Smooth muscle cell of the brain vasculature (primary cell): ENCODE data around the gene GSE1.

Experiments used
- DNase-seq: peaks from one replicate; pipeline ENCODE4 v3.0.0-alpha.2; 2012; ENCODE audit warnings: low read depth, low spot score

GSE1 gene

DNA sequence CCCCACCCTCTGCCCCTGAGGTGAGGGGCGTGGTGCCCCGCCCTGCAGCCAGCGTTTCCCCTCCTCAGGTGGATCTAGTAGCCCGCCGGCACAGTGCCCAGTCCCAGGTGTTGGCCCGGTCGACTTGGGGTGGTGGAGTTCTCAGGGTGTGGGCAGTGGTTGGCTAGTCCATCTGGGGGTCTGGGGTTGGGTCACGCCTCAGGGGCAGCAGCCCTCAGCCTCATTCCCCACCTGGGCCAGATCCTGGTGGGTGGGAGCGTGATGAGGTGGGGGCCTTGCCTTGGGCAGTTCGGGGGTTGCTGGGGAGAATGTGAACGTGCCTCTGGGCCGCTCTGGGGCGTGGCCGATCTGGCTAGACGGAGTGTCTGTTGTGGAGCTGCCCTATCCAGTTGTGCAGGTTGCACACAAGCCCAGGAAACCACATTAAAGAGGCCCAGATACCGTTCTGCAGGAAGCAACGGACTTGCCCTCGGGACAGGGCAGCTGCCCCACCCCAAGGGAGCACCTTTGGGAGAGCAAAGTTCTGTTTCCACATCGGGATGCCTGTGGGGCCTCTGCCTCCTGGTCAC, 32.0 kb downstream of the GSE1 start:
- no peak for DNase-seq

DNA sequence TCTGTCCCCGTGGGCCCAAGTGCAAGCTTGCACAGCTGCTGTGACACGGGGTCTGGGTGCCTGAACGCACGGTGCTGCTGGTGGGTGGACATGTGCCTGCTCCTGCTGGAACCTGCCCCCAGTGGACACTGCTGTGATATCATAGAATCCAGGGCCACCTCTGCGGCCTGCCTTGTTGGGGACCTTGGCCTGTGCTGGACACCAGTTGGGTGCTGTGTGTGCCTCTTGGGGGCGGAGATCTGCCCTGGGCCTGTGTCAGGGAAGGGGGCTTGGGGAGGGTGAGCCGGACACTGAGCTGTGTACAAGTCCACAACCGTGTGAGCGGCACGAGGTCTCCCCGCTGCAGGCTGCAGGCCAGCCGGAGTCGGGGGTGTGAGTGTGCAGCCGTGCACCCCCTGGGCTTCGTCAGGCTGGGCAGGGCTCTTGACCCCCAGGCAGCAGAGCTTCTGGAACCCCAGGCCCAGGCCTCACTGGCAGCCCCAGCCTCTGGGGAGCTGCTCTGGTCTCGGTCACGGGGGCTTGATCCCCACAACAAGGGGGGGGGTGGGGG, 33.3 kb downstream of the GSE1 start:
- DNase-seq, result no peak

DNA sequence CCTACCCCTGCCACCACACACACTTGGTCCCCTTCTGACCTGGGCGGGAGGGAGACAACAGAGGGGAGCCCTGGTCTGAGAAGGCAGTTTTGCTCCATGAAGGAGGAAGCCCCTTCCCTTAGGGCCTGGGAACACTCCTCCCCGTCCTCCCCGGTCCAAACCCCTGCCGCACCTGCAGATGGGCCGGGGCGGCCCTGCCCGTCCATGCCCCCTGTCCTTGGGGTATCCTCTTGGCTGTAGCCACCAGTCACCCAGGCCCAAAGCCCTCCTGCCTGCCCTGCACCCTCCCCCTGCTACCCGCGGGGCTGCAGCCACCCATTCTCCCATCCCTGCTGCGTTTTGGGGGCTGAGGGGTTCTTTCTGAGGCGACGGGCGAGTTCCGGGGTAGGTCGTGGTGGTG, 33.9 kb downstream of the GSE1 start:
- DNase-seq, result no peak

DNA sequence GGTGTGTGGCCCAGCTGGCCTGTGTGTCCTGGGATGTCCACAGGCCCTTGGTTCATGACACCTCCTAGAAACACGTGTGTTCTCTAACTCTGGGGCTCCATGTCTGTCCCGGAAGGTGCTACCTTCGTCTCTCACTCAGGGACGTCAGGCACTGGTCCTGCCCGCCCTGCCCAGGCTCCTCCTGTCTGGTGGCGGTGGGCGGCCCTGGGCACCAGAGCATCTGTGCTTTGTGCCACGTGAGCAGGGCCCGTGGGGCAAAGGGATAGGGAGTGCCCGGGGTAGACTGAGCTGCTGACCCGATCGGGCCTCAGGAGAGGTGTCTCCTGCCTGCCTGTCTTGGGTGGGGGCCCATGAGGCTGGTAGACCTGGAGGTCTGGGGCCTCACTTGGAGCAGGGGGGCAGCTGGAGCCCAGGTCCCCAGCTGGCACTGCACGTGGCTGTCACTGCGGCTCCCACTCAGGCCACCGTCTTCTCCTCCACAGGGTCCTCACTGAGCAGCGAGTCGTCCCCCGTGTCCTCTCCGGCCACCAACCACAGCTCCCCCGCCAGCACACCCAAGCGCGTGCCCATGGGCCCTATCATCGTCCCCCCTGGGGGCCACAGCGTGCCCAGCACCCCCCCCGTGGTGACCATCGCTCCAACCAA, 35.1 kb downstream of the GSE1 start:
- no peak for DNase-seq

DNA sequence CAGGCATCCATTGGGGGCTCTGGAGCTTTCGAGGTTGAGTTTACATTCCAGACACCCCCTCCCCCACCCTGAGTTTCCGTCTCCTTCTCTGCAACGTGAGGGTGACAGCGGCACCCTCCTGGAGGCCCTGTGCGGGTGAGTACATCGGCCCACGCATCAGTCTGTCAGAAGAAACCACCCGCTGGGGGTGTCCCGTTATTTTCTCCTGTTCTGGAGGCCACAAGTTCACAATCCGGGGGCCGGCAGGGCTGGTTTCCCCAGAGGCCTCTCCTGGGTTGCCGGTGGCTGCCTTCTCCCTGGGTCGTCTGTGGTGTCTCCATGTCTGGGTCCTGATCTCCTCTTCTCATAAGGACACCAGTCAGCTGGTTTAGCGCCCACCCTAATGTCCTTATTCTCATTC, 35.7 kb downstream of the GSE1 start:
- no peak for DNase-seq

GRCh38 chr16:85649411-85650134, 36.5 kb downstream of the GSE1 start:
- DNase-seq, result no peak

DNA sequence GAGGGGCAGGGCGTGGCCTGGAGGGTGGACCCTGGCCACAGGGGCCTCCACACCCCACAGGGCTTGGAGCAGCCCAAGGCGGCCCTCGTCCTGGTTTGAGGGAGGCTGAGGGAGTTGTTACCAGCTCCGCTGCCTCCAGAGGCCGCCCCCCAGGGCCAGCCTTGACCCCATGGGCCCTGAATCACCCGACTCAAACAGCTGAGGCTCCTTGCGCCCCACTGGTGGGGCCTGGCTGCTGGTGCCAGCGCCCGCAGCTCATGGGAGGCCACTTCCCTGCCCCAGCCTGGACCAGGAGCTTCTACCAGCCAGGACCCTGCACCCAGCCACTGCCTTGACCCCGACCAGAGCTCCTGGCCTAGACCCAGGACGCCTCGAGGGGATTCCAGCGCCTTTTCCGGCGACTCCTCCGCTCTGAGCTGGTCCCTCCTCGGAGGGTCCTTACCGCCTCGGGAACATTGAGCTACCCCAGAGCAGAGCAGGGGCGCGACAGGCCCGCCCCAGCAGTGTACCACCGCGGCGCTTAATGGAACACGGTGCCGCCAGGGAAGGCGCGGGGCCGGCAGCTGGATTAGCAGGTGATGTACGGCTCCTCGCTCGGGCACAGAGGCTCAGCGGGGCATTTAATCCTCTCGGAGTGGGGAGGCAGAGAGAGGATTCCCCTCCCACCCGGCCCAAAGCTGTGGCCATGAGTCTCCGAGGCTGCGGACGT, 37.2 kb downstream of the GSE1 start:
- no peak for DNase-seq

DNA sequence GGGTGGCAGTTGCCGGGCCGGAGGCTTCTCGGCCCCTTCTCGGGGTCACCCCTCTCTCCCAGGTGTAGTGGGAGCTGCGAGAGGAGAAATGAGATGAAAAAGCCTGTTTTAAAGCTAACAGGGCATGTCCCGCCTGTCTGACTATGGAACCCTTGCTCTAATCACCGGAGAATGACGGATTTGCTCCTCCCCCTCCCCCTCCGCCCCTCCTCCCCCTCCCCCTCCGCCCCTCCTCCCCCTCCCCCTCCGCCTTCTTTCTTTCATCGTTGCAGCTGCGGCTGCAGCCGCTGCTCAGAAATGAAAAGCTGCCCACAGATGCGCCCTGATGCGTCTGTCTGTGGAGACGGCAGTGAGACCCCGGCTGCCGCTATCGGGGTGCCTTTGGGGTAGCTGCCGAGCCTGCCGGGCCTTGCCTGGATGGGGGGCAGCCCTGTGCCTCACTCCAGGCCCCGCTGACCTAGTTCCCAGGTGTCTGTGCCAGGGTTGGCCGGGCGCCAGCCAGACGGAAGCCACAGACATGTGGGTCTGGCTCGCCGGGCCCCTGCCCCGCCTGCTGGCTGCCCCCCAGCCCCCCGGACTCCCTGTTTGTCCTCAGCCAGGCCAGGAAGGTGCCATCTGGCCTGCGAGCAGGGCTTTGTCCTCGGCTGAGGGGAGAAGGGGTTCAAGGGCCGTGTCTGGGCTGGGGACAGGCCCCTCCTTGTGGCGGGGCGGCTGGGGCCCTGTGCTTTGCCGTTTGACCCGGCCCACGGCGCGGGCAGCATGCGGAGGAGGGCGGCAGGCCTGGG, 37.9 kb downstream of the GSE1 start:
- no peak for DNase-seq

DNA sequence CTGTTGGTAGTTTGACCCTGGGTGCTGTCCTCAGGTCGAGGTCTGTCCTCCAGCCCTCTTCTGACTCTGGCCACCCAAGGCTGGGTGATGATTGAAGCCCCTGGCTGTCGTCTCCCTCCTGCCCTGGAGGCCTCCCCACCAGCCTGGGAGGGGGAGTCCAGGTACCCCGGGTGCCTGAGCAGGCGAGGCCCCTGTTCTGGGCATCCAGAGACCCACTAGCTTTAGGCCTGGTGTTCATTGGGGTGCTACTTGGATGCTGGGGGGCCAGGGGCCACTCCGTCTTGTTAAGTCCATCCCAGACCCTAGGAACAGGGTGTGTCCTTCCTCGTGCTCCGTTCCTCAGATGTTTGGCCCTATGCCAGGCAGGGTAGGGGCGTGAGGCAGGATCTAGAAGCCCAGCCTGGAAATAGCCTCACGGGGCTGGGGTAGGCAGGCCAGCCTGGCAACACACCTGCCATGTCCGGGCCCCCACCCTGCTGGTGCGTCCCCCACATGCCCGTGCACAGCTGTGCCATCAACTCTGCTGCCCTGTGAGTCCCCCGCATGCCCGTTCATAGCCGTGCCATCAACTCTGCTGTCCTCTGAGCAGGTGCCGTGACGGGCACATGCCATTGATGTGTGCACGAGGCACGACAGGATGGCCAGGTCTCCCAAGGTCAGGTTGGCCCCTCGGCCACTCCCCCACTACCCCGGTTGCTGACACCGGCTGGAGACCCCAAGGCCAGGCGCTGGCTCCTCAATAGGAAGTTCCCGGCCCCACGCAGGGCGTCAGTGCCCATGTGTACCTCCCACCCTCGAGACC, 38.7 kb downstream of the GSE1 start:
- DNase-seq, result no peak

- DNase-seq, result no peak
These were observed 39.5 kb downstream of the GSE1 start for GRCh38 chr16:85652431-85653221.

DNA sequence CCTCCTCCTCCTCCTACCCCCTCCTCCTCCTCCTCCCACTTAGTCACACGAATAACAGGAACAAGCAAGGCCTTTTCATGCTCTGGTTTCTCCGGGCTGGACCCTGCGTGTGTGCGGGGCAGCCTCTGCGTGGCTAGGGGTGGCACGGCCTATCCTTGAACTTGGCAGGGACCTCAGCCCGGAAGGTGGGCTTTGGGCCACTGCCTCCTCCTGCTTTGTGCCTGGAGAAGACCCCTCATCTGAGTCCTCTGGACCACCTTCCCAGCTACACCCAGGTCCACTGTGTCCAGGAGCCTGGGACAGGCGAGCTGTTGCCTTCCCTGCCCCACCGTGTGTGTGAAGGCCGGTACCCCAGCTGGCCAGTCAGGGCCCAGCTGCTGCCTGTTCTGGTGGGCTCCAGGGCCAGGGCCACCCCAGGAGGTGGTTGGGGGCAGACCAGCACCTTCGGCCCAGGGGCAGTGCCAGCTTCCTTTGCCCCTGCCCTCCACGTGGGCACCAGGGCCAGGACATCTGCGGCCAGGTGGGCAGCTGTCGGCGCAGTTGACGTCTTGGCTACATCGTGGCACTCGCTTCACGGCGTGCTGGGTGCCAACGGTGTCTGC, 40.3 kb downstream of the GSE1 start:
- no peak for DNase-seq

GRCh38 chr16:85654251-85655095, 41.4 kb downstream of the GSE1 start:
- DNase-seq, result no peak

- no peak for DNase-seq
These were observed 42.4 kb downstream of the GSE1 start for GRCh38 chr16:85655216-85656129.

DNA sequence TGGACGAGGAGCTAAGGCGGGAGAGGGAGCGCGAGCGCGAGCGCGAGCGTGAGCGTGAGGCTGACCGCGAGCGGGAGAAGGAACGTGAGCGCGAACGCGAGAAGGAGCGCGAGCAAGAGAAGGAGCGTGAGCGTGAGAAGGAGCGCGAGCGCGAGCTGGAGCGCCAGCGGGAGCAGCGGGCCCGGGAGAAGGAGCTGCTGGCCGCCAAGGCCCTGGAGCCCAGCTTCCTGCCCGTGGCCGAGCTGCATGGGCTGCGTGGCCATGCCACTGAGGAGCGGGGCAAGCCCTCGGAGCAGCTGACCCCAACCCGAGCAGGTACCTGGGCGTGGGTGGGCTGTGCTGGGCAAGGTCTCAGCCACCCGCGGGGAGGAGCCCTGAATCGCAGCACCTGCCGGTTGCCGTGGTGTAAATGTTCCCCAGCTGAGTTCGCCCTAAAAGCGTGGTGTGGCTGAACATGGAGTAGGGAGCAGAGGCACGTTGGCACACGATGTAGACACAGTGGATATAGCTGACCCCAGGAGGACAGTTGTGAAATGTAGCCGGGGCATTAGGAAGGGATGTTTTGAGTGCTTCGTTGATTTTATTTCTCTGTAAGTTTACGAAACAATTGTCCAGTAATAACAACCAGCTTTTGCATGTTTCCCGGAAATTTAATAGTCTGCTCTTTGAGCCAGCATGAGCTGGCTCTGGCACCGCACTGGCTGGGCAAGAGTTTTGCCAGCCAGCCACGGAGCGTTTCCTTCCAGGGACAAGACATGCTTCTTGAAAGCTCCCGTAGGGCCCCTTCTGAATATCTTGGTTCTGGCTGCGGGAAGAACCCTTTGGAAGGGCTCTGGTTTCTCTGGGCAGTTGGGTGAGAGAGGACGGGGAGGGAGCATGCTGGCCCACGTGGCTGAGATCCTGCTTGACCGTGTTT, 43.5 kb downstream of the GSE1 start:
- DNase-seq, result no peak

- DNase-seq, result no peak
These were observed 44.1 kb downstream of the GSE1 start for GRCh38 chr16:85657267-85657650.

- DNase-seq, result no peak
These were observed 44.9 kb downstream of the GSE1 start for GRCh38 chr16:85657996-85658395.
